Stimulated activated CD8-positive, alpha-beta memory T cell treated with anti-CD3 and anti-CD28 coated beads, Interleukin-15, amount 100 ng/mL, for 24 hours (primary cell): ENCODE measurements around the gene SEMA4D.
"Not testable (repeated sequence)": the region's sequence is repeated elsewhere in the genome, so short reads cannot be mapped to it uniquely, and the experiment has no call there.

ENCODE experiments used
- DNase-seq: peaks from one replicate; pipeline ENCODE4 v3.0.0-alpha.2; 2020; ENCODE audit warnings: low read depth

Gene SEMA4D

DNA sequence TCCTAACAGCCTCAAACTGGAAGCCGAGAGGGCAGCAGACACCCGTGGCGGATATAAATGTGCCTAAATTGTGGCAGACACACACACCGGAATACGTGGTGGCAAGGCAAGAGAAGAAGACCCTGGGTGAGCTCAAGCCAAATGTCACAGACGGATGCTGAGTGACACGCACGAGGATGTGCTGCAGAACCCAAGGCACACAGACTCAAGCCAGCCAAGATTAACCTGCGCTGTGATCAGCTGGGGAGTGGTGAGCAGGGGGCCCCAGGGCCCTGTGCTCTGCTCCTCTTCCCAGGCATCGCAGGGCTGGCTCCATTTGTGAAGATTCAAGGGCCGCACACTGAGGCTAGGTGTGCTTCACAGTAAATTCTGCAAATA is 16.4 kb downstream of the SEMA4D start:
- DNase-seq, result no peak

GRCh38 chr9:89480825-89481537 is 16.9 kb downstream of the SEMA4D start:
- no peak for DNase-seq

GRCh38 chr9:89480372-89480771 is 17.5 kb downstream of the SEMA4D start:
- not testable (repeated sequence) for DNase-seq

DNA sequence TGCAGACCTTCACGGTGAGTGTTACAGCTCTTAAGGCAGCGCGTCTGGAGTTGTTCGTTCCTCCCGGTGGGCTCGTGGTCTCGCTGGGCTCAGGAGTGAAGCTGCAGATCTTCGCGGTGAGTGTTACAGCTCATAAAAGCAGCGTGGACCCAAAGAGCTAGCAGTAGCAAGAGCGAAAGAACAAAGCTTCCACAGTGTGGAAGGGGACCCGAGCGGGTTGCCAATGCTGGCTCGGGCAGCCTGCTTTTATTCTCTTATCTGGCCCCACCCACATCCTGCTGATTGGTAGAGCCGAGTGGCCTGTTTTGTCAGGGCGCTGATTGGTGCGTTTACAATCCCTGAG is 18.3 kb downstream of the SEMA4D start:
- not testable (repeated sequence) for DNase-seq

DNA sequence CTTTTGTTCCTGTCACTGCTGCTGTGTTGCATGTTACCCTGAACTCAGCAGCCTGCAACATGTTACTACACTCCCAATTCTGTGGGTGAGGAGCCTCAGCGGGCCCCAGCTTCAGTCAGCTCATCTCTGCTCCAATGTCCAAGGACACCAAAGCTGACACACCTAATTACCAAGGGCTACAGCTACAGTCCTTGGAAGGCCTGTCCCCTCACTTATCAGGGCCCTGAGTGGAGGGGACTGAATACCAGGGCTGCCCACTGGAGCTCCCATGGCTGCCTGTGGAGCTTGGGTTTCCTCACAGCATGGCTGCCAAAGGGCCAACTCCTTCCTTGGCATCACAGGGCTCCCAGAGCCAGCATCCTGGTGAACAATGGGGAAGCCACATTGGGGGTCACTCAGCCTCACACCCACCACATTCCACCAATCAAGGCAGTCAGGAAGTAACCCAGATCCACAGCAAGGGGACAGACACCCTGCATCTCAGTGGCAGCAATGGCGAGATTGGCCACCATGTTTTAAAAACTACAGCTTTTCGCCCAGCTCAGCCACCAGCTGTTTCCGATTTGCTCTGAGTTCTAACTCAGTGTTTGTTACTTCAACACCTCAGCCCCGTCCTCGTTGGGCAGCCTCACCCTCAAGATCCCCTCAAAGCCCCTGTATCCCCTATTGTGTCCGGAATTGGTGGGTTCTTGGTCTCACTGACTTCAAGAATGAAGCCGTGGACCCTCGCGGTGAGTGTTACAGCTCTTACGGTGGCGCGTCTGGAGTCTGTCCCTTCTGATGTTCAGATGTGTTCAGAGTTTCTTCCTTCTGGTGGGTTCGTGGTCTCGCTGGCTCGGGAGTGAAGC is 18.9 kb downstream of the SEMA4D start:
- DNase-seq, result no peak

DNA sequence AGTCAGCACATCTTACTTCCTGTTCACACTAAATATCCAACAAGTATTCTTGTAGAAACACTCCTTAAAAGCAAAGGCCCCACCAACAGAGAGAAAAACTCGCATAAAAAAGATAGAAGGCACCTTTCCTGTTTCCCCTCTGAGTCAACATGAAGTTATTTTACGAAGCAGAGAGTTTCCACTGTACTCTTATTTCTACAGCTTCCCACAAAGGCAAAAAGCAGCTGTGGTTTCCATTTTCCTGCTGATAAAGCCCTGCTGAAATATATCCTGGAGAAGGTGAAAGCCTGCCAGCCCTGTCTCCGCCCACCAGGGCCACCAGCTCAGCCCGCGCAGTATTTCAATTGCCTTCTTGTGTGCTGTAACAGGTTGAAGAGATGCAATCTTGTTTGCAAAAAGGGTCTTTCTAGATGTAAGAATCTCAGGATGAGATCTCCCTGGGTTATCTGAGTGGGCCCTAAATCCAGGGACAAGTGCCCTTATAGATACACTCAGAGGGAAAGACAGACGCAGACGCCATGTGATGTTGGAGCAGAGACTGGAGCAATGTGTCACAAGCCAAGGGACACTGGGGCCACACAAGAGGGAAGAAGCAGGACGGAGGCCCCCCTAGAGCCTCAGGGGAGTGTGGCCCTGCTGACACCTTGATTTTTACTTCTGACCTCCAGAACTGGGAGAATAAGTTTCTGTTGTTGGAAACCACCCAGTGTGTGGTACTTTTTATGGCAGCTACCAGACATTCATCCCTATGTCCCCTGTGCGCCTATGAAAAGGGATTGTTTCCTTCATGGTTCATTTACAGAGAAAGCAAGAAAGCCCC is 19.9 kb downstream of the SEMA4D start:
- DNase-seq, result no peak

- no peak for DNase-seq
Measured at GRCh38 chr9:89477384-89477783, 20.5 kb downstream of the SEMA4D start.

- no peak for DNase-seq
Measured at GRCh38 chr9:89476546-89476945, 21.4 kb downstream of the SEMA4D start.

- no peak for DNase-seq
Measured at GRCh38 chr9:89475891-89476440, 21.9 kb downstream of the SEMA4D start.

GRCh38 chr9:89474939-89475338 is 23.0 kb downstream of the SEMA4D start:
- DNase-seq, result no peak

GRCh38 chr9:89473762-89474469 is 24.0 kb downstream of the SEMA4D start:
- no peak for DNase-seq

GRCh38 chr9:89471796-89472320 is 26.1 kb downstream of the SEMA4D start:
- not testable (repeated sequence) for DNase-seq

- no peak for DNase-seq
Measured at GRCh38 chr9:89471390-89471789, 26.5 kb downstream of the SEMA4D start.

GRCh38 chr9:89470224-89470839 is 27.6 kb downstream of the SEMA4D start:
- no peak for DNase-seq

- DNase-seq, result no peak
Measured at GRCh38 chr9:89469003-89469402, 28.9 kb downstream of the SEMA4D start.

GRCh38 chr9:89468281-89468960 is 29.5 kb downstream of the SEMA4D start:
- no peak for DNase-seq

DNA sequence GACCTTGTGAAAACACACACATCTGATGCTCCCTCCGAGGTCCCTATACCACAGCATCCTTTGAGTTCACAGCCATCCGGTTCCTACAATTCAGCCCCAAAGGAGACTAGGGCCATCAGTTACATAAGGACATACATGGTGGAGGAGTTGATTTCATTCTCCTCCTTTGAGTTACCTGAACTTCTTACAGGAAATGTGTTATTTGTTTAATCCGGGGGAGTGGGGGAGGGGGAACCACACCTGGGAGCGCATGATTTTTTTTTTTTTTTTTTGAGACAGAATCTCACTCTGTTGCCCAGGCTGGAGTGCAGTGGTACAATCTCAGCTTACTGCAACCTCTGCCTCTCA is 30.7 kb downstream of the SEMA4D start:
- no peak for DNase-seq

DNA sequence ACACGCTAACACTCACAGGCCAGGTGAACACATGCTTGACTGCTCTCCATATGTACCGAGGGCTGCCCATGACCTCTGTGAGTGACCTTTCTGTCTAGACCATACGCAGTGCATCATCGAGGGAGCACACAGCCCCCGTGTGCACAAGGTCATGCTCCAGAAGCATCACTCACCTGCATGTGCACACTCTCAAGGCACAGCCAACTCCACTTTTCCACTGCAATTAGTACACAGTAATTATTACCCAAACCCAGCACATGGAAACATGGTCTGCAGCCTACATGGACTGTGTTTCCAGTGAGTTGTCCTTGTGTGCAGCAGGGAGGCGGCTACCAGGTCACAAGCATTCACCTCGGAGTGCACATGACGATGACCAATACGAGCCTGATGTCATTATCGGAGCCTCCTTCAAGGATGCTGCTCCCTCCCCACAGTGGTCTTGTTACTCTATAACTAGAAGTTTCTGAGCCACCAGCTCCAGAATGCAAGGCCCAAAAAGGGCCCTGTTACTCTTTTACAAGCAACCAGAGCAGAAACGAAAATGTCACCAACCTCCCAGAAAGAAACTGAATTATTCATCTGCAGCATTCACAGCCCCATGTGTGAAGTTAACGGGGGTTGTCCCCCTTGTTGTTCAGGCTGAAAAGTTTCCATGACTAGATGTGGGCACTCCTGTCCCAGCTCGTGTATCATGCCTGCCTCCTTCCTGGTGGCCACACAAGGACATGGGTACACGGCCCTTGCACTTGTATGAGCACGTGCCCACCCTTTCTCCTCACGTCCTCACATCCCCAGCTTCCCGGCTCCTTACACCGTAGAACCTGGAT is 31.2 kb downstream of the SEMA4D start:
- DNase-seq, result no peak

DNA sequence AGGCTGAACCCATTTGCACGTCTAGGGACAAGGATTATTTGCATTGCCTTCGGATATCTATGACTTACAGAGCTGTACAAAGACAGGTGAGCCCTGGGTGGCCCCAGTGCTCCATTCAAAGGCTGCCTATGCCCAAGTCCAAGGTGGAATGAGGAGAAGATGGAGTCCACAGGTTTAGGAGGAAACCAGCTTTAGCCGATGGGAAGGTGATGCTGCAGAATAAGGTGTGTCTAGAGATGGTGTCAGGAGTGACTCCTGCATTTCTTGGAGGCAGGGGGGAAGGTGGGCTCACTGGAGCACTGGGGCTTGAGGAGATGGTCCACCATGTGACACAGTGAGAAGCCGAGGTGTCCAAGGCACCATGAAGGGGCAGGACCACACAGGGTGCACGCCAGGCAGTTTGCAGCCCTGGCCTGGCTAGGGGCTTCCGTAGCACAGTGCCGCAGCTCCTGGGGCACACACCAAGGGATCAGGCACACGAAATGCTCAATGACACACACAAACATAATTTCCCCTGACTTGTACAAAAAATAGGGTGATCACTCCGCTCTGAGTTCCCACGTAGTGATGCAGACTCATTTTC is 32.1 kb downstream of the SEMA4D start:
- no peak for DNase-seq
